Loucy (cell line): Measurements from ENCODE around the gene E2F1.
"Not testable (repeated sequence)": the region's sequence is repeated elsewhere in the genome, so short reads cannot be mapped to it uniquely, and the experiment has no call there.

Experiments used
- EZH2phosphoT487 ChIP-seq: fragments of 200-600 bp; IDR thresholded peaks from 2 replicates; pipeline ENCODE4 v1.6.1; 2018; ENCODE audit warnings: antibody characterized with exemption, mild to moderate bottlenecking, moderate library complexity, borderline replicate concordance
- TF ChIP-seq, protein P1 (sequence below): fragments of 200-600 bp; sonication (generic); conservative IDR thresholded peaks from 2 replicates; pipeline ENCODE4 v1.5.1; 2014; ENCODE audit warnings: mild to moderate bottlenecking, antibody characterized with exemption, low read length

DNA sequence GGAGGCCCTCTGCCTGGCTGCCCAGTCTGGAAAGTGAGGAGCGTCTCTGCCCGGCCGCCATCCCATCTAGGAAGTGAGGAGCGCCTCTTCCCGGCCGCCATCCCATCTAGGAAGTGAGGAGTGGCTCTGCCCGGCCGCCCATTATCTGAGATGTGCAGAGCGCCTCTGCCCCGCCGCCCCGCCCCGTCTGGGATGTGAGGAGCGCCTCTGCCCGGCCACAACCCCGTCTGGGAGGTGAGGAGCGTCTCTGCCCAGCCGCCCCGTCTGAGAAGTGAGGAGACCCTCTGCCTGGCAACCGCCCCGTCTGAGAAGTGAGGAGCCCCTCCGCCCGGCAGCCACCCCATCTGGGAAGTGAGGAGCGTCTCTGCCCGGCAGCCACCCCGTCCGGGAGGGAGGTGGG lies 12.8 kb upstream of the E2F1 start:
- TF ChIP-seq, protein P1, sequence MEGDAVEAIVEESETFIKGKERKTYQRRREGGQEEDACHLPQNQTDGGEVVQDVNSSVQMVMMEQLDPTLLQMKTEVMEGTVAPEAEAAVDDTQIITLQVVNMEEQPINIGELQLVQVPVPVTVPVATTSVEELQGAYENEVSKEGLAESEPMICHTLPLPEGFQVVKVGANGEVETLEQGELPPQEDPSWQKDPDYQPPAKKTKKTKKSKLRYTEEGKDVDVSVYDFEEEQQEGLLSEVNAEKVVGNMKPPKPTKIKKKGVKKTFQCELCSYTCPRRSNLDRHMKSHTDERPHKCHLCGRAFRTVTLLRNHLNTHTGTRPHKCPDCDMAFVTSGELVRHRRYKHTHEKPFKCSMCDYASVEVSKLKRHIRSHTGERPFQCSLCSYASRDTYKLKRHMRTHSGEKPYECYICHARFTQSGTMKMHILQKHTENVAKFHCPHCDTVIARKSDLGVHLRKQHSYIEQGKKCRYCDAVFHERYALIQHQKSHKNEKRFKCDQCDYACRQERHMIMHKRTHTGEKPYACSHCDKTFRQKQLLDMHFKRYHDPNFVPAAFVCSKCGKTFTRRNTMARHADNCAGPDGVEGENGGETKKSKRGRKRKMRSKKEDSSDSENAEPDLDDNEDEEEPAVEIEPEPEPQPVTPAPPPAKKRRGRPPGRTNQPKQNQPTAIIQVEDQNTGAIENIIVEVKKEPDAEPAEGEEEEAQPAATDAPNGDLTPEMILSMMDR: not testable (repeated sequence)
- not testable (repeated sequence) for TF ChIP-seq EZH2phosphoT487
